Ascending aorta (tissue), 2 donors: ENCODE results near the gene SND1. TPM values are rescaled to one million over a fixed set of nuclear protein-coding genes. Genes with fewer than 3 reads are reported as not detected.

ENCODE experiments used
- DNase-seq, 2 donors: peaks; one replicate each; pipeline ENCODE4 v3.0.0-alpha.2; 2019; ENCODE audit warnings: low spot score in 2 of 2
- H3K27ac ChIP-seq, 2 donors: fragments of 200-600 bp; sonication (generic); one replicate each; pipeline ENCODE4 v1.5.1; 2016 to 2017; ENCODE audit warnings: mild to moderate bottlenecking in 1 of 2
- H3K27me3 ChIP-seq: fragments of 200-600 bp; sonication (generic); one replicate; pipeline ENCODE4 v1.5.1; 2017
- H3K36me3 ChIP-seq, 2 donors: fragments of 200-600 bp; sonication (generic); one replicate each; pipeline ENCODE4 v1.5.1; 2016
- H3K4me1 ChIP-seq, 2 donors: fragments of 200-600 bp; sonication (generic); one replicate each; pipeline ENCODE4 v1.5.1; 2016 to 2017; ENCODE audit warnings: mild to moderate bottlenecking in 1 of 2
- H3K4me3 ChIP-seq, 2 donors: fragments of 200-600 bp; sonication (generic); one replicate each; pipeline ENCODE4 v1.5.1; 2016 to 2017; ENCODE audit warnings: mild to moderate bottlenecking in 1 of 2
- H3K9me3 ChIP-seq, 2 donors: fragments of 200-600 bp; sonication (generic); one replicate each; pipeline ENCODE4 v1.5.1; 2016
- intact Hi-C: fragments of 100-400 bp; cut with DNase I; formaldehyde crosslinking; loops from one replicate; pipeline ENCODE4 v1.15.1; 2023
- total RNA-seq: library from RNA; depleted of rRNA; stranded (reverse); fragments of >200 nt; gene quantifications from one replicate; pipeline ENCODE4 v1.1.0, GENCODE V29; 2016
- TF ChIP-seq, protein P1 (sequence below), 3 experiments: fragments of 200-600 bp in 2 of 3; fragments of 450-650 bp in 1 of 3; sonication (generic) in 2 of 3; IDR thresholded peaks; one replicate each; pipeline ENCODE4 v1.5.1; 2016 to 2019; ENCODE audit warnings: antibody characterized with exemption in 3 of 3, mild to moderate bottlenecking in 1 of 3, moderate library complexity in 1 of 3

Gene SND1
- total RNA-seq, 1 donor from 2014 or later: 93.8 TPM

GRCh38 chr7:128057909-128058308, 405.9 kb downstream of the SND1 start:
- no peak for DNase-seq
- Histone ChIP-seq H3K9me3 (no peaks in the 10 kb centered on the region), H3K27me3 (no peaks in the 10 kb centered on the region), H3K27ac (no peak overlapping the region), H3K4me1 (no peaks in the 10 kb centered on the region), H3K4me3 (no peak overlapping the region), H3K36me3 (no peaks in the 10 kb centered on the region)
- TF ChIP-seq, protein P1, sequence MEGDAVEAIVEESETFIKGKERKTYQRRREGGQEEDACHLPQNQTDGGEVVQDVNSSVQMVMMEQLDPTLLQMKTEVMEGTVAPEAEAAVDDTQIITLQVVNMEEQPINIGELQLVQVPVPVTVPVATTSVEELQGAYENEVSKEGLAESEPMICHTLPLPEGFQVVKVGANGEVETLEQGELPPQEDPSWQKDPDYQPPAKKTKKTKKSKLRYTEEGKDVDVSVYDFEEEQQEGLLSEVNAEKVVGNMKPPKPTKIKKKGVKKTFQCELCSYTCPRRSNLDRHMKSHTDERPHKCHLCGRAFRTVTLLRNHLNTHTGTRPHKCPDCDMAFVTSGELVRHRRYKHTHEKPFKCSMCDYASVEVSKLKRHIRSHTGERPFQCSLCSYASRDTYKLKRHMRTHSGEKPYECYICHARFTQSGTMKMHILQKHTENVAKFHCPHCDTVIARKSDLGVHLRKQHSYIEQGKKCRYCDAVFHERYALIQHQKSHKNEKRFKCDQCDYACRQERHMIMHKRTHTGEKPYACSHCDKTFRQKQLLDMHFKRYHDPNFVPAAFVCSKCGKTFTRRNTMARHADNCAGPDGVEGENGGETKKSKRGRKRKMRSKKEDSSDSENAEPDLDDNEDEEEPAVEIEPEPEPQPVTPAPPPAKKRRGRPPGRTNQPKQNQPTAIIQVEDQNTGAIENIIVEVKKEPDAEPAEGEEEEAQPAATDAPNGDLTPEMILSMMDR (IDR thresholded peaks at IDR 0.05): no peak
- intact Hi-C loops: no loop called here

DNA sequence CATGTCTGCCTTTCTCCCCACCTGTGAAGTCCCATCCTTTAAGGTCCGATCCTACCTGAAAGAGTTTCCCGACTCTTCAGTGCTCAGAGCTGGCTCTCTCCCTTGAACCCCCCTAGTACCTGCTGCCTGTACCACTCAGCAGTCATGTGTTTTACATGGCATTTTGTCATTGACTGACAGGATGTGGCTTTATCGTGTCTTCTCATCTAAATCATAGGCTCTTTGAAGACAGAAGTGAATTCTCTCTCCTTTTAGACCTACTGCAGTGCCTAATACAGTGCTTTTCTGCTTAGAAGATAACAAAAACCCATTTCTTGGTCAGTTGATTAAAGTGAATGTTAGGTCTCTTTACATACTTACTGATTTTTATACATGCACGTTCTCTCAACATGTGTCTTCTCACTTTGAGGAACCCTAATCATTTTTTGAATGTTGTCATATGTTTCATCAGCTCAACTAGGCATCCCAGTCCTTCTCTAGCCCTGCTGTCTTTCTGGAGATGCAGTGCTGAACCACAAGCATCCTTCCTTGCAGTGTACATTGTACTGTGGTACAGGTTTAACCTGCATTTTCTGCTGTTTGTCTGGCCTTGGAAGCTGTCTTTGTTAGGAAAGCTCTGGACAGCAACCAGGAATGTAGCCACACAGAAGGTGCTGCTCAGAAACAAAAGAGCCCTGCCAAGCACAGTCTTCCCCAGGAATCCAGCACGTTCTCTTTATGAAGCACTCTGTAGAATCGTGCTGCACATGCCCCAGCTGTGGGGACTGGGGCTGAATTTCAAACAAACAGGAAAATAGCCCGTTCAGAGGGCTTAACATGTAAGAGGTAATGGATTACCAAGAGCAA, 407.4 kb downstream of the SND1 start:
- no peaks in the 10 kb centered on the region for H3K9me3 ChIP-seq
- H3K4me3 ChIP-seq: no peak overlapping the region
- H3K36me3 ChIP-seq: no peaks in the 10 kb centered on the region
- no peaks in the 10 kb centered on the region for H3K4me1 ChIP-seq
- no peak overlapping the region for H3K27ac ChIP-seq
- intact Hi-C loops: no loop called here
- DNase-seq: no peak
- H3K27me3 ChIP-seq: no peaks in the 10 kb centered on the region
- TF ChIP-seq, protein P1 (IDR thresholded peaks at IDR 0.05): no peak

- Histone ChIP-seq H3K4me3 (no peak overlapping the region), H3K36me3 (no peaks in the 10 kb centered on the region), H3K9me3 (no peaks in the 10 kb centered on the region), H3K27ac (no peak overlapping the region), H3K4me1 (no peaks in the 10 kb centered on the region), H3K27me3 (no peaks in the 10 kb centered on the region)
- intact Hi-C loops: no loop called here
- TF ChIP-seq, protein P1 (IDR thresholded peaks at IDR 0.05): no peak
- no peak for DNase-seq
Observed at GRCh38 chr7:128060018-128060417, 408.0 kb downstream of the SND1 start.

GRCh38 chr7:128063088-128063487, 411.1 kb downstream of the SND1 start:
- intact Hi-C loops: no loop called here
- no peaks in the 10 kb centered on the region for H3K27me3 ChIP-seq
- no peaks in the 10 kb centered on the region for H3K9me3 ChIP-seq
- no peak for DNase-seq
- no peak overlapping the region for H3K27ac ChIP-seq
- TF ChIP-seq, protein P1 (IDR thresholded peaks at IDR 0.05): no peak
- no peaks in the 10 kb centered on the region for H3K4me1 ChIP-seq
- H3K36me3 ChIP-seq: no peaks in the 10 kb centered on the region
- no peak overlapping the region for H3K4me3 ChIP-seq

DNA sequence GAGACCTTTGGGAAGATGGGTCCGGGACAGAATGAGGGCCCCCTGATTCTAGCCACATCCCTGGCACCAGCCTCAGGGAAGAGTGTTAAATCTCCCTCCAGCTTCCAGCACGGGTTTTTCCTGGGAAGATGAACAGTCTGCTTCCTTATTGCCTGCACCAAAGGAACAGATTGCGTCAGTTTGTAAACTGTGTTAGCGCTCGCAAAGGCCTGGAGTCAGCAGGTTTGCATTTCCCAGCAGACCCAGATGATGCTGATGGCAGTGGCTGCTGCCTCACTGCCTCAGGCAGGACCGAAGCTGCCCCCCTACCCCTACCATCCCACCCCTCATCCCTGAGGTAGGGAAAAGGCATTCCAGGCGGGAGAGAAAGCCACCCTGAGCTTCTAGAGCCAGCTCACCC, 413.9 kb downstream of the SND1 start:
- intact Hi-C loops: no loop called here
- Histone ChIP-seq H3K36me3 (no peaks in the 10 kb centered on the region), H3K4me3 (no peak overlapping the region), H3K27ac (no peak overlapping the region), H3K27me3 (no peaks in the 10 kb centered on the region), H3K4me1 (no peaks in the 10 kb centered on the region), H3K9me3 (no peaks in the 10 kb centered on the region)
- no peak for DNase-seq
- TF ChIP-seq, protein P1 (IDR thresholded peaks at IDR 0.05): no peak
